HepG2 (cell line): ENCODE data around the gene SMOC1. TPM values are rescaled to one million over a fixed set of nuclear protein-coding genes. Genes with fewer than 3 reads are reported as not detected.

Experiments used
- ATAC-seq: fragments of 200-7000 bp; cut with Tn5 transposase; 3 replicates; pipeline ENCODE4 v1.9.1; 2020; ENCODE audit warnings: mild to moderate bottlenecking, moderate library complexity
- BruUV-seq: library from RNA; stranded (reverse); fragments of 400-500 nt; replicated peaks from 2 replicates; lab custom pipeline; 2021; lab: Mats Ljungman, UMichigan
- CTCF ChIA-PET: fragments of 300-600 bp; formaldehyde crosslinking; extraction: SDS; loops from one replicate; lab custom pipeline; 2021; ENCODE audit warnings: low total read pairs, inconsistent platforms, low intra/inter-chr PET ratio; lab: Yijun Ruan, JAX
- POLR2A ChIA-PET: fragments of 350-600 bp; sonication (Branson Sonifier 250); formaldehyde crosslinking; loops from one replicate; lab custom pipeline; 2020; ENCODE audit warnings: antibody characterized with exemption, inconsistent platforms; lab: Yijun Ruan, JAX
- DNase-seq: peaks from one replicate; pipeline ENCODE4 v3.0.0-alpha.2; 2015; ENCODE audit warnings: low spot score
- FAIRE-seq: peaks from 3 replicates; lab custom pipeline; 2011; peaks lifted over from hg19 to GRCh38; lab: Jason Lieb, UNC
- H2AFZ ChIP-seq: one replicate; pipeline ENCODE4 v1.6.1; 2011; ENCODE audit warnings: low read length, inconsistent platforms
- H3K27ac ChIP-seq: fragments of 300-600 bp; 3 replicates; pipeline ENCODE4 v1.8.0; 2011; ENCODE audit warnings: mixed run types, mild to moderate bottlenecking, mixed read lengths, low read length, inconsistent platforms; ENCODE audit not compliant: insufficient read depth; ENCODE audit errors: extremely low read length
- H3K27me3 ChIP-seq, 2 experiments: fragments of 200-600 bp in 1 of 2; 2 replicates in 1 of 2; 3 replicates in 1 of 2; pipeline versions ENCODE4 v1.6.0 to v1.8.0; 2011; ENCODE audit warnings: low read length in 2 of 2, mild to moderate bottlenecking in 2 of 2, moderate library complexity in 2 of 2, inconsistent platforms in 1 of 2; ENCODE audit not compliant: insufficient read depth in 2 of 2, control insufficient read depth in 1 of 2
- H3K36me3 ChIP-seq, 2 experiments: fragments of 200-600 bp in 1 of 2; replicated peaks in 1 of 2; 2 replicates in 1 of 2; 3 replicates in 1 of 2; pipeline versions ENCODE4 v1.5.1 to v1.8.0; 2011; ENCODE audit warnings: low read length in 2 of 2, inconsistent platforms in 1 of 2; ENCODE audit not compliant: insufficient read depth in 2 of 2, control insufficient read depth in 1 of 2
- H3K4me1 ChIP-seq: 2 replicates; pipeline ENCODE4 v1.5.1; 2012; ENCODE audit warnings: low read length, inconsistent platforms; ENCODE audit not compliant: insufficient read depth
- H3K4me2 ChIP-seq: 2 replicates; pipeline ENCODE4 v1.6.0; 2011; ENCODE audit warnings: low read depth, low read length, inconsistent platforms
- H3K4me3 ChIP-seq, 3 experiments: fragments of 200-600 bp in 1 of 3; sonication (generic), shearing (Covaris generic) in 1 of 3; replicated peaks in 1 of 3; 2 replicates each; pipeline ENCODE4 v1.5.1; 2011 to 2016; ENCODE audit warnings: low read length in 3 of 3, inconsistent platforms in 2 of 3, low read depth in 2 of 3, mild to moderate bottlenecking in 2 of 3, control low read depth in 1 of 3, mixed read lengths in 1 of 3; ENCODE audit not compliant: insufficient read depth in 1 of 3
- H3K79me2 ChIP-seq: one replicate; pipeline ENCODE4 v1.6.1; 2011; ENCODE audit warnings: low read length, inconsistent platforms; ENCODE audit not compliant: insufficient read depth
- H3K9ac ChIP-seq: 2 replicates; pipeline ENCODE4 v1.6.0; 2011; ENCODE audit warnings: mild to moderate bottlenecking, low read depth, low read length, inconsistent platforms; ENCODE audit not compliant: insufficient read depth
- H3K9me3 ChIP-seq: 2 replicates; pipeline ENCODE4 v1.5.1; 2012; ENCODE audit warnings: mild to moderate bottlenecking, low read length
- H4K20me1 ChIP-seq: 2 replicates; pipeline ENCODE4 v1.6.0; 2011; ENCODE audit warnings: inconsistent platforms, mild to moderate bottlenecking, low read length, moderate library complexity; ENCODE audit not compliant: insufficient read depth
- HOMEZ ChIP-seq: IDR thresholded peaks from 2 replicates; pipeline ENCODE4 v1.6.1; 2016; ENCODE audit warnings: low read depth
- KDM3A ChIP-seq: IDR thresholded peaks from 2 replicates; pipeline ENCODE4 v1.6.1; 2018; ENCODE audit warnings: low read depth, missing compliant biosample characterization
- ONECUT2 ChIP-seq: sonication (generic); formaldehyde crosslinking; IDR thresholded peaks from 2 replicates; pipeline ENCODE4 v1.4.0; 2020; ENCODE audit warnings: missing genetic modification reagents
- POGK ChIP-seq: sonication (generic); formaldehyde crosslinking; conservative IDR thresholded peaks from 2 replicates; pipeline ENCODE4 v1.8.0; 2022; ENCODE audit warnings: mild to moderate bottlenecking, moderate library complexity, missing genetic modification reagents
- SAFB2 ChIP-seq: sonication (generic); formaldehyde crosslinking; IDR thresholded peaks from 2 replicates; pipeline ENCODE4 v1.5.1; 2020; ENCODE audit warnings: missing genetic modification reagents, low read depth, mild to moderate bottlenecking, borderline replicate concordance
- TAF1 ChIP-seq: sonication (generic); formaldehyde crosslinking; IDR thresholded peaks from 2 replicates; pipeline ENCODE4 v1.4.0; 2020; ENCODE audit warnings: missing genetic modification reagents
- TIGD3 ChIP-seq: sonication (generic); formaldehyde crosslinking; IDR thresholded peaks from 2 replicates; pipeline ENCODE4 v1.5.1; 2020; ENCODE audit warnings: mild to moderate bottlenecking, missing genetic modification reagents, borderline replicate concordance
- U2AF2 ChIP-seq: fragments of 200-400 bp; formaldehyde crosslinking; IDR thresholded peaks from 2 replicates; pipeline ENCODE4 v1.6.1; 2017; ENCODE audit warnings: low read depth, mild to moderate bottlenecking, low read length
- ZC3H13 ChIP-seq: sonication (generic); formaldehyde crosslinking; IDR thresholded peaks from 2 replicates; pipeline ENCODE4 v1.8.1; 2023; ENCODE audit warnings: mild to moderate bottlenecking, missing genetic modification reagents, moderate library complexity
- ZNF136 ChIP-seq: sonication (generic); formaldehyde crosslinking; IDR thresholded peaks from 2 replicates; pipeline ENCODE4 v1.8.1; 2022; ENCODE audit warnings: low read depth, mild to moderate bottlenecking, moderate library complexity, missing genetic modification reagents
- ZNF343 ChIP-seq: sonication (generic); formaldehyde crosslinking; IDR thresholded peaks from 2 replicates; pipeline ENCODE4 v1.4.0; 2020; ENCODE audit warnings: mild to moderate bottlenecking, missing genetic modification reagents
- ZNF562 ChIP-seq: sonication (generic); formaldehyde crosslinking; IDR thresholded peaks from 2 replicates; pipeline ENCODE4 v1.8.0; 2022; ENCODE audit warnings: missing genetic modification reagents, borderline replicate concordance
- ZNF737 ChIP-seq: sonication (generic); formaldehyde crosslinking; IDR thresholded peaks from 2 replicates; pipeline ENCODE4 v1.5.0; 2020; ENCODE audit warnings: missing genetic modification reagents, mild to moderate bottlenecking, borderline replicate concordance
- ZNF740 ChIP-seq: sonication (generic); formaldehyde crosslinking; IDR thresholded peaks from 2 replicates; pipeline ENCODE4 v1.4.0; 2020; ENCODE audit warnings: missing genetic modification reagents
- WGBS: methylation state at CpG from one replicate; pipeline ENCODE4 v1.1.6; 2017; ENCODE audit warnings: low lambda C conversion rate; 5-methylcytosine and 5-hydroxymethylcytosine counted together
- in situ Hi-C: cut with HindIII; loops from 2 replicates; pipeline ENCODE4 v1.10.0; 2017; ENCODE audit warnings: low pct_unique_long_range_greater_than_20kb; ENCODE audit not compliant: extremely low pct_ligation_motif_present
- intact Hi-C: fragments of 100-400 bp; cut with micrococcal nuclease; formaldehyde crosslinking; loops from one replicate; pipeline ENCODE4 v1.10.0; 2022; ENCODE audit not compliant: unreplicated experiment
- polyA plus RNA-seq, 8 experiments: library from polyadenylated mRNA; depleted of rRNA in 3 of 8; stranded (reverse) in 7 of 8; unstranded in 1 of 8; fragments of >200 nt; fragmentation: Illumina TruSeq in 4 of 8; extraction: Trizol in 4 of 8; gene quantifications; 2 replicates each; pipeline versions ENCODE4 v1.2.1 to v1.2.3, GENCODE V29; 2011 to 2016; ENCODE audit warnings: low read depth in 4 of 8, missing spikeins in 1 of 8, mixed read lengths in 1 of 8; ENCODE audit not compliant: insufficient read depth in 1 of 8
- total RNA-seq, 5 experiments: library from RNA; depleted of rRNA; stranded (reverse); fragments of >200 nt; fragmentation: Illumina TruSeq; extraction: Trizol; gene quantifications; 2 replicates each; pipeline ENCODE4 v1.2.3, GENCODE V29; 2016; ENCODE audit warnings: low read depth in 1 of 5

Gene SMOC1
- total and polyA plus RNA-seq, 2 of the 13 experiments (the other 11 are each of a cell fraction or from before 2014, with no cell fraction given): 17.8 to 35.6 TPM

- ATAC-seq (no peak), FAIRE-seq (no peak), DNase-seq (no peak)
- no peaks in the 10 kb centered on the region for H4K20me1 ChIP-seq
- no peaks in the 10 kb centered on the region for H3K36me3 ChIP-seq
- no TSS peak for BruUV-seq
- no peaks in the 10 kb centered on the region for H3K9me3 ChIP-seq
- H3K4me2 ChIP-seq: no peak overlapping the region
- H3K9ac ChIP-seq: no peak overlapping the region
- TF ChIP-seq KDM3A (CRISPR knock-in tag) (no peak), ZNF136 (no peak), ZNF740 (no peak), ZNF562 (CRISPR knock-in tag) (no peak), POGK (CRISPR knock-in tag) (no peak), TIGD3 (CRISPR knock-in tag) (no peak), ONECUT2 (CRISPR knock-in tag) (no peak), U2AF2 (no peak), ZNF343 (no peak), HOMEZ (CRISPR knock-in tag) (no peak), TAF1 (no peak), SAFB2 (CRISPR knock-in tag) (no peak), ZC3H13 (no peak), ZNF737 (no peak)
- H3K79me2 ChIP-seq: no peaks in the 10 kb centered on the region
- POLR2A ChIA-PET: no interaction called here
- no peak overlapping the region for H3K4me3 ChIP-seq
- intact Hi-C loops (loop anchor here (5.0 kb wide), 1 partner anchor 208 kb away; no protein-coding TSS in a partner anchor), in situ Hi-C loops (loop anchor here (5.0 kb wide), 1 partner anchor 268 kb away; no protein-coding TSS in a partner anchor)
- no peak overlapping the region for H2AFZ ChIP-seq
- CTCF ChIA-PET: no interaction called here
- 59% methylated on average over 3 of the region's 3 CpGs for WGBS
- H3K27ac ChIP-seq: no peak overlapping the region
- H3K4me1 ChIP-seq: peaks cover 74% of the 10 kb centered on the region
- no peaks in the 10 kb centered on the region for H3K27me3 ChIP-seq
These were observed 170.4 kb downstream of the SMOC1 start for GRCh38 chr14:70049605-70050004.
